K562 (cell line): Measurements from ENCODE around the gene SNX9. TPM values are rescaled to one million over a fixed set of nuclear protein-coding genes. Genes with fewer than 3 reads are reported as not detected.
A peak's percentile ranks its signal among the peaks of the same experiment; 100 is the strongest.

Source experiments
- CREB1 ChIP-seq, 2 experiments: sonication (generic) in 1 of 2; formaldehyde crosslinking in 1 of 2; IDR thresholded peaks; 2 replicates each; pipeline versions ENCODE4 v1.6.1 to v1.8.0; 2012 to 2022; ENCODE audit warnings: inconsistent platforms in 1 of 2, mild to moderate bottlenecking in 1 of 2, missing genetic modification reagents in 1 of 2, moderate library complexity in 1 of 2
- CTCF ChIP-seq, 3 experiments: IDR thresholded peaks in 2 of 3; conservative IDR thresholded peaks in 1 of 3; 2 replicates each; pipeline ENCODE4 v1.5.1; 2011 to 2012; ENCODE audit warnings: low read length in 3 of 3, mild to moderate bottlenecking in 3 of 3, control low read depth in 2 of 3, improper control_type of control experiment in 1 of 3, inconsistent platforms in 1 of 3, low read depth in 1 of 3, mixed read lengths in 1 of 3, moderate library complexity in 1 of 3; ENCODE audit not compliant: insufficient read depth in 2 of 3
- ERF ChIP-seq: fragments of 450-650 bp; formaldehyde crosslinking; IDR thresholded peaks from 2 replicates; pipeline ENCODE4 v1.4.0; 2020; ENCODE audit warnings: mild to moderate bottlenecking, mixed read lengths
- FOSL1 ChIP-seq: fragments of 200-800 bp; sonication (Bioruptor generic); conservative IDR thresholded peaks from 2 replicates; pipeline ENCODE4 v1.6.1; 2016; ENCODE audit warnings: missing genetic modification characterization, missing compliant biosample characterization
- MAFG ChIP-seq: fragments of 450-650 bp; conservative IDR thresholded peaks from 2 replicates; pipeline ENCODE4 v1.6.1; 2016; ENCODE audit warnings: missing genetic modification characterization, missing compliant biosample characterization
- MGA ChIP-seq: fragments of 450-650 bp; IDR thresholded peaks from 2 replicates; pipeline ENCODE4 v1.6.1; 2016; ENCODE audit warnings: mild to moderate bottlenecking, moderate library complexity
- POLR2B ChIP-seq: fragments of 450-650 bp; IDR thresholded peaks from 2 replicates; pipeline ENCODE4 v1.6.1; 2018; ENCODE audit warnings: low read depth; ENCODE audit not compliant: partially characterized antibody
- RFX7 ChIP-seq: fragments of 250-450 bp; sonication (Bioruptor Pico); IDR thresholded peaks from 2 replicates; pipeline ENCODE4 v1.5.1; 2021; ENCODE audit warnings: mild to moderate bottlenecking
- SMAD3 ChIP-seq: fragments of 450-650 bp; formaldehyde crosslinking; conservative IDR thresholded peaks from 2 replicates; pipeline ENCODE4 v1.4.0; 2020; ENCODE audit warnings: mild to moderate bottlenecking
- SMC3 ChIP-seq: conservative IDR thresholded peaks from 2 replicates; pipeline ENCODE4 v1.6.1; 2011; ENCODE audit warnings: low read depth, low read length, improper control_type of control experiment; ENCODE audit not compliant: insufficient read depth
- TARDBP ChIP-seq: fragments of 450-650 bp; IDR thresholded peaks from 2 replicates; pipeline ENCODE4 v1.6.1; 2016
- ZBTB8A ChIP-seq: fragments of 450-650 bp; IDR thresholded peaks from 2 replicates; pipeline ENCODE4 v1.6.1; 2018; ENCODE audit warnings: mild to moderate bottlenecking, moderate library complexity; ENCODE audit not compliant: partially characterized antibody
- ZNF217 ChIP-seq: sonication (generic); formaldehyde crosslinking; IDR thresholded peaks from 2 replicates; pipeline ENCODE4 v1.8.0; 2022; ENCODE audit warnings: mild to moderate bottlenecking, missing genetic modification reagents
- ZNF224 ChIP-seq: sonication (generic); formaldehyde crosslinking; IDR thresholded peaks from 2 replicates; pipeline ENCODE4 v1.8.0; 2022; ENCODE audit warnings: mild to moderate bottlenecking, missing genetic modification reagents
- ZZZ3 ChIP-seq: fragments of 450-650 bp; IDR thresholded peaks from 2 replicates; pipeline ENCODE4 v1.6.1; 2016; ENCODE audit warnings: antibody characterized with exemption, mild to moderate bottlenecking, moderate library complexity
- polyA plus RNA-seq, 8 experiments: library from polyadenylated mRNA; depleted of rRNA in 4 of 8; stranded (reverse) in 5 of 8; unstranded in 3 of 8; fragments of >200 nt; fragmentation: Nextera tagmentation in 2 of 8; fragmentation: Illumina TruSeq in 1 of 8; extraction: Ambion mirVana in 2 of 8; extraction: Trizol in 1 of 8; gene quantifications; 2 replicates each; pipeline versions ENCODE4 v1.2.1 to v1.2.3, GENCODE V29; 2011 to 2014; ENCODE audit warnings: inconsistent platforms in 1 of 8, missing spikeins in 1 of 8
- total RNA-seq, 7 experiments: library from RNA; depleted of rRNA in 6 of 7; stranded (reverse); fragments of >200 nt in 6 of 7; fragmentation: Illumina TruSeq in 2 of 7; extraction: Trizol in 2 of 7; gene quantifications; 2 replicates each; pipeline versions ENCODE4 v1.2.1 to v1.2.3, GENCODE V29; 2011 to 2021; ENCODE audit warnings: low replicate concordance in 1 of 7

SNX9 gene
- total and polyA plus RNA-seq, 9 of the 15 experiments (the other 6 are each of a cell fraction or from before 2014, with no cell fraction given): 6.0 to 81.7 (median 57.1) TPM

- no peak for TF ChIP-seq SMC3
- no peak for TF ChIP-seq MGA
- TF ChIP-seq CTCF (IDR thresholded peaks at IDR 0.05 in 2 of 3, conservative IDR thresholded peaks at IDR 0.05 in 1 of 3; ENCODE audit: insufficient read depth in 2 of 3, low read depth in 1 of 3, low read length in 3 of 3): no peak
- no peak for TF ChIP-seq ZBTB8A
- peak; percentile 63; the same call in 1 of the 2 replicates for TF ChIP-seq SMAD3 (CRISPR knock-in tag)
- no peak for TF ChIP-seq TARDBP
- TF ChIP-seq CREB1 (IDR thresholded peaks at IDR 0.05): no peak
- no peak for TF ChIP-seq CREB1 (CRISPR knock-in tag; IDR thresholded peaks at IDR 0.05)
- TF ChIP-seq ZNF217 (CRISPR knock-in tag): no peak
- TF ChIP-seq ERF (CRISPR knock-in tag): no peak
- no peak for TF ChIP-seq ZNF224 (CRISPR knock-in tag)
- peak; percentile 60; the same call in 1 of the 2 replicates for TF ChIP-seq ZZZ3
- no peak for TF ChIP-seq MAFG
- no peak for TF ChIP-seq POLR2B
- TF ChIP-seq RFX7 (CRISPR knock-in tag): no peak
- TF ChIP-seq FOSL1 (tag): peak; percentile 36; the same call in 1 of the 2 replicates
These were observed 83.6 kb downstream of the SNX9 start (continued) for GRCh38 chr6:157906537-157907061.
